H1 (cell line): ENCODE data around the gene RAD51B. TPM values are rescaled to one million over a fixed set of nuclear protein-coding genes. Genes with fewer than 3 reads are reported as not detected.

Experiments used
- POLR2AphosphoS5 ChIP-seq: IDR thresholded peaks from 2 replicates; pipeline ENCODE4 v1.6.1; 2011; ENCODE audit warnings: low read depth, low read length
- polyA plus RNA-seq, 7 experiments: library from polyadenylated mRNA; depleted of rRNA in 3 of 7; stranded (reverse) in 5 of 7; unstranded in 2 of 7; fragments of >200 nt in 5 of 7; fragments of 200-250 nt in 2 of 7; gene quantifications; 1 replicate in 5 of 7; 2 replicates in 1 of 7; 4 replicates in 1 of 7; pipeline versions ENCODE4 v1.2.1 to v1.2.3, GENCODE V29; 2011 to 2013; ENCODE audit warnings: missing spikeins in 2 of 7, mixed read lengths in 2 of 7
- total RNA-seq: library from RNA; stranded (reverse); fragmentation: NEBNext Ultra II Directional; extraction: Animal tissue kit (Norgen Biotek cat#: 25700); gene quantifications from 2 replicates; pipeline ENCODE4 v1.2.1, GENCODE V29; 2021
- TF ChIP-seq, protein P1 (sequence below): IDR thresholded peaks from 2 replicates; pipeline ENCODE4 v1.6.1; 2012; ENCODE audit warnings: inconsistent platforms

The RAD51B gene
- total and polyA plus RNA-seq, 2 of the 8 experiments (the other 6 are each of a cell fraction or from before 2014, with no cell fraction given): 3.9 to 14.9 TPM

DNA sequence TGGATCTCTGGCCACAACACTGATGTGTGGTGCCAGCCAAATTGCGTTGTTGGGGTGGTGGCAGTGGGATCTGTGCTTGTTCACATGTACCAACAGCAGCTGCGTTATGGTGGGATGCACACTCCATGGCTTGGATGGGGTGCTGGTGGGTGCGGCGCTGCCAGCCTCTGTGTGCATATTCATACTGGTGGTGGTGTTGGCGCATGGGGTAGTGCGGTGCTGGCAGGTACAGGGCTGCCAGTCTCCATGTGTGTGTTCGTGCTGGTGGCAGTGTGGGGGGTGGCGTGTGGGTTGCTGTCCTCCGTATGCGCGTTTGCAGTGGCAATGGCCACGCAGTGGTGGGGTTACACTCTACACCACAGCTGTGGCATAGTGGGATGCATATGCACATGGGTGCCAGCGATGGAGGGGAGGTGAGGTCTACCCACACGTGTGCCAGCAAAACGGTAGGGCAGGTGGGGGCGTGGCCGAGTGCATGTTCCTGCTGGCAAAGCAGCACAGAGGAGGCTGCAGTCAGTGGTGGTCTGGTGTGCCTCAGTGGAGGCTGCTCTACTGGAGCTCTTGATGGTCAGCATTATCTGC, 26.5 kb downstream of the RAD51B start (continued):
- no peak for TF ChIP-seq POLR2AphosphoS5
- TF ChIP-seq, protein P1, sequence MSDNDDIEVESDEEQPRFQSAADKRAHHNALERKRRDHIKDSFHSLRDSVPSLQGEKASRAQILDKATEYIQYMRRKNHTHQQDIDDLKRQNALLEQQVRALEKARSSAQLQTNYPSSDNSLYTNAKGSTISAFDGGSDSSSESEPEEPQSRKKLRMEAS: no peak
